Trophoblast cell (in vitro differentiated cells and primary cell): ENCODE data around the gene WNT4.

Experiments used
- DNase-seq, 2 donors: peaks; one replicate each; pipeline ENCODE4 v3.0.0-alpha.2; 2016
- H2AFZ ChIP-seq: 2 replicates; pipeline ENCODE4 v1.6.1; 2013; ENCODE audit warnings: low read length, moderate library complexity, mild to moderate bottlenecking; ENCODE audit not compliant: insufficient read depth, poor library complexity
- H2AK5ac ChIP-seq: 2 replicates; pipeline ENCODE4 v1.6.1; 2013; ENCODE audit warnings: mild to moderate bottlenecking, low read length
- H2BK120ac ChIP-seq: 2 replicates; pipeline ENCODE4 v1.6.1; 2013; ENCODE audit warnings: low read length, mild to moderate bottlenecking, moderate library complexity; ENCODE audit not compliant: insufficient read depth, poor library complexity
- H2BK12ac ChIP-seq: 2 replicates; pipeline ENCODE4 v1.6.1; 2013; ENCODE audit warnings: mild to moderate bottlenecking, low read length, moderate library complexity
- H2BK5ac ChIP-seq: 2 replicates; pipeline ENCODE4 v1.6.1; 2013; ENCODE audit warnings: low read length, low read depth, moderate library complexity, mild to moderate bottlenecking; ENCODE audit not compliant: poor library complexity
- H3K14ac ChIP-seq: 2 replicates; pipeline ENCODE4 v1.6.1; 2013; ENCODE audit warnings: mild to moderate bottlenecking, low read length
- H3K18ac ChIP-seq: 2 replicates; pipeline ENCODE4 v1.6.1; 2013; ENCODE audit warnings: mild to moderate bottlenecking, low read length
- H3K23ac ChIP-seq: 2 replicates; pipeline ENCODE4 v1.6.1; 2013; ENCODE audit warnings: low read length
- H3K27ac ChIP-seq: 2 replicates; pipeline ENCODE4 v1.5.1; 2013; ENCODE audit warnings: low read depth, mild to moderate bottlenecking, inconsistent platforms, low read length, moderate library complexity
- H3K27me3 ChIP-seq: 2 replicates; pipeline ENCODE4 v1.6.1; 2013; ENCODE audit warnings: inconsistent platforms, mild to moderate bottlenecking, low read length, moderate library complexity; ENCODE audit not compliant: insufficient read depth
- H3K36me3 ChIP-seq, 2 experiments: 1 replicate in 1 of 2; 2 replicates in 1 of 2; pipeline ENCODE4 v1.6.1; 2013; ENCODE audit warnings: low read length in 2 of 2, mild to moderate bottlenecking in 2 of 2, moderate library complexity in 1 of 2; ENCODE audit not compliant: insufficient read depth in 2 of 2, control insufficient read depth in 1 of 2
- H3K4ac ChIP-seq: 2 replicates; pipeline ENCODE4 v1.6.1; 2013; ENCODE audit warnings: low read depth, mild to moderate bottlenecking, low read length, moderate library complexity
- H3K4me1 ChIP-seq, 2 experiments: 1 replicate in 1 of 2; 2 replicates in 1 of 2; pipeline ENCODE4 v1.6.1; 2013; ENCODE audit warnings: low read length in 2 of 2, mild to moderate bottlenecking in 2 of 2, moderate library complexity in 1 of 2; ENCODE audit not compliant: insufficient read depth in 2 of 2, control insufficient read depth in 1 of 2
- H3K4me2 ChIP-seq: 2 replicates; pipeline ENCODE4 v1.6.1; 2013; ENCODE audit warnings: inconsistent platforms, mild to moderate bottlenecking, low read length, moderate library complexity
- H3K4me3 ChIP-seq: 2 replicates; pipeline ENCODE4 v1.5.1; 2013; ENCODE audit warnings: mild to moderate bottlenecking, low read depth, low read length, inconsistent platforms
- H3K79me1 ChIP-seq: one replicate; pipeline ENCODE4 v1.6.1; 2013; ENCODE audit warnings: low read length
- H3K79me2 ChIP-seq: 2 replicates; pipeline ENCODE4 v1.6.1; 2013; ENCODE audit warnings: low read length, mild to moderate bottlenecking; ENCODE audit not compliant: control insufficient read depth, insufficient read depth, poor library complexity
- H3K9ac ChIP-seq: 2 replicates; pipeline ENCODE4 v1.6.1; 2013; ENCODE audit warnings: mild to moderate bottlenecking, low read length
- H3K9me3 ChIP-seq: 2 replicates; pipeline ENCODE4 v1.6.1; 2013; ENCODE audit warnings: low read depth, mild to moderate bottlenecking, control low read depth, inconsistent platforms, low read length; ENCODE audit not compliant: insufficient read depth
- H4K12ac ChIP-seq: 2 replicates; pipeline ENCODE4 v1.6.1; 2013; ENCODE audit warnings: low read depth, mild to moderate bottlenecking, low read length, moderate library complexity
- H4K8ac ChIP-seq: 2 replicates; pipeline ENCODE4 v1.6.1; 2013; ENCODE audit warnings: low read depth, mild to moderate bottlenecking, low read length, moderate library complexity
- H4K91ac ChIP-seq: one replicate; pipeline ENCODE4 v1.6.1; 2013; ENCODE audit warnings: low read depth, mild to moderate bottlenecking, low read length, moderate library complexity
- WGBS: extraction: QIAGEN DNeasy Blood & Tissue Kit; methylation state at CpG from one replicate; pipeline ENCODE4 v1.1.7; 2013; ENCODE audit warnings: missing lambda C conversion rate; ENCODE audit not compliant: insufficient read length, insufficient coverage; ENCODE audit errors: extremely low coverage; 5-methylcytosine and 5-hydroxymethylcytosine counted together

WNT4 gene

DNA sequence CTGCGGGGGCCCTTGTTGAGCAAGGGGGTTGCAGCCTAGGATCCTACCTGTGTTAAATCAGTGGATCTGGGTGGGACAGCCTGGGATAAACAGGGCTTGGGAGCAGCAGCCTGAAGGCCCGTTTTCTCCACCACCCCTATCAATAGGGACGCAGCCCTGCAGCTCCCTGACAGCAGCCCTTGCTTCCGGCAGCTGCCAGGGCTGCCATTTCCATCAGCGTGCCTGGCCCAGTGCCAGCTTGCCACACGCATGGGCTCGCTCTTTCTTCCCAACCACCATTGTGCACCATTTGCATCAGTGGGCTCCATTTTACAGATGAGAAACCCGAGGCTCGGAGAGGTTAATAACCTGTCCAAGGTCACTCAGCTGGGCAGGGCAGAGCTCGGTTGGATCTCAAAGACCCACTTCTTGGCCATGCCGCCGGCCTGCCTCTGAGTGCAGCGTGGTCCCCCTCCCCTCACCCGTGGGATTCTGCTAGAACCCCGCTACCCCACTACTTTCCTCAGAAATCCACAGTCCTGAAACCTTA is 3.8 kb downstream of the WNT4 start:
- Histone ChIP-seq H2BK12ac (no peak overlapping the region), H3K4me3 (no peak overlapping the region), H2AK5ac (no peak overlapping the region), H3K4ac (no peak overlapping the region), H3K27ac (no peak overlapping the region), H2AFZ (no peak overlapping the region), H3K23ac (no peak overlapping the region), H3K79me1 (peaks cover 15% of the 10 kb centered on the region), H2BK120ac (no peak overlapping the region), H3K9ac (no peak overlapping the region), H4K91ac (no peak overlapping the region), H4K12ac (no peak overlapping the region), H3K4me2 (no peak overlapping the region), H3K4me1 (peaks cover 52% of the 10 kb centered on the region in 2 experiments), H3K79me2 (peaks cover 4% of the 10 kb centered on the region), H3K18ac (peak overlapping the region; percentile 17), H3K14ac (no peak overlapping the region), H4K8ac (no peak overlapping the region), H3K27me3 (no peaks in the 10 kb centered on the region), H2BK5ac (no peak overlapping the region), H3K36me3 (no peaks in the 10 kb centered on the region), H3K9me3 (peaks cover 1% of the 10 kb centered on the region)
- DNase-seq = no peak
- no CpG with 5 or more reads among the region's 15 CpGs for WGBS

DNA sequence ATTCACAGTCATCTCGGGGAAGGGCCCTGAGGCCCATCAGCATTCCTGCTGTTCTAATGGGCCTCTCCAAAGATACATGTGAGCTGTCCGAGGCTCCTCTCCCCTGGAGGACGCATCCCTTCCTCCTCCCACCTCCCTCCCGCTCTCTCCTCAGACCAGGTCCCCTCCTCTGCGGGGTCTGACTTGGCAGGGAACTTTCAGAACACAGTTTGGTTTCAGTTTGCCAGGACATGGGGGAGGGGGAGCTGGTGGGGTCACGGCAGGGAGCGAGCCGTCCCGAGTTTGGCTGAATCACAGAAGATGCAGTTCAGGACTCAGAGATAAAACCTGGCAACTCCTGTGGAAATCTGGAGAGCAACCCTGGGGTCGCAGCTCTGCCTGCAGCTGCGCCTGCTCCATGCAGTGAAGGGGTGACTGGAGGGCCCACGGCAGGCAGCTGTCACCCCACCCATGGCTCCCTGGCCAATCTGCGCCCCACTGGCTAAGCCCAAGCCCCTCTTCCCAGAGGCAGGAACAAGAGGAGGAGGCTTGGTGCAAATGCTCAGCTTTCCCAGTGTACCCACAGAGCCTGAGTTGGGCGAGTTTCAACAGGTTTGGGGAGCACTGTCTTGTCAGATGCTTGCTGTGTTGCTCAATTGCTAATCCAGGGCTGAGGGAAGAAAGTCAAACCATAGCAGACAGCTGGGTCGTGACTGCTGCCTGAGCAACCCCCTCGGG is 5.7 kb downstream of the WNT4 start:
- no peak for DNase-seq
- Histone ChIP-seq H4K12ac (no peak overlapping the region), H3K4ac (no peak overlapping the region), H3K9me3 (peaks cover 2% of the 10 kb centered on the region), H2AFZ (no peak overlapping the region), H3K79me2 (peaks cover 4% of the 10 kb centered on the region), H3K27ac (peak overlapping the region; percentile 21), H3K36me3 (no peaks in the 10 kb centered on the region), H2AK5ac (no peak overlapping the region), H3K18ac (peak overlapping the region; percentile 35), H3K27me3 (no peaks in the 10 kb centered on the region), H2BK5ac (peak overlapping the region; percentile 4), H3K9ac (no peak overlapping the region), H3K4me1 (peaks cover 52 to 54% of the 10 kb centered on the region in 2 experiments), H3K23ac (no peak overlapping the region), H2BK12ac (peak overlapping the region; percentile 59), H3K14ac (peak overlapping the region; percentile 40), H3K79me1 (peaks cover 15% of the 10 kb centered on the region), H2BK120ac (peak overlapping the region; percentile 19), H4K8ac (peak overlapping the region; percentile 52), H4K91ac (no peak overlapping the region), H3K4me3 (no peak overlapping the region), H3K4me2 (no peak overlapping the region)
- no CpG with 5 or more reads among the region's 16 CpGs for WGBS

DNA sequence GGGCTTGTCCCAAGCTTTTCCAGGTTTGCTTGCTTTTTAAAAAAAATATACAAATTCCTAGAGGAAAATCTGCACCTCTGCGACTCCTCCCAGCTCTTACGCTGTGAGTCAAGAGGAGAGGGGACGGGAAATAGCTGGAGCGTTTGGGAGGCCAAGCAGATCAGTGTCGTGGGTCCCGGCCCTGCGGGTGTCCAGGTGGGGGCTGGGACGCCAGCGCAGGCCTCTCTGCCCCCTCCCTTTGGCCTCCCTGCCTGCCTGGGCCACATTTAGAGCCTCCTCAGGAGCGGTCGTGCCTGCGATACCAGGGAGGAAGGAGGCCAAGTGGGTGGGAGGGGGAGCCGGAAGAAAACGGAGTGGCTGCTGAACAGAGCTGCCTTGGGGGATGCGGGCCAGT is 9.0 kb downstream of the WNT4 start:
- no peak overlapping the region for H2BK12ac ChIP-seq
- H2BK5ac ChIP-seq = no peak overlapping the region
- peaks cover 6 to 8% of the 10 kb centered on the region in 2 experiments for H3K36me3 ChIP-seq
- peaks cover 12% of the 10 kb centered on the region for H3K79me1 ChIP-seq
- peak; percentile 39 to 67 for DNase-seq
- H3K27ac ChIP-seq = no peak overlapping the region
- H3K9ac ChIP-seq = no peak overlapping the region
- H3K4me3 ChIP-seq = no peak overlapping the region
- H4K8ac ChIP-seq = no peak overlapping the region
- H3K79me2 ChIP-seq = peaks cover 2% of the 10 kb centered on the region
- no peak overlapping the region for H3K14ac ChIP-seq
- peak overlapping the region; percentile 9 for H2BK120ac ChIP-seq
- H2AK5ac ChIP-seq = peak overlapping the region; percentile 55
- no peaks in the 10 kb centered on the region for H3K27me3 ChIP-seq
- no peak overlapping the region for H3K23ac ChIP-seq
- no peak overlapping the region for H3K4me2 ChIP-seq
- WGBS = no CpG with 5 or more reads among the region's 15 CpGs
- no peak overlapping the region for H2AFZ ChIP-seq
- H4K12ac ChIP-seq = no peak overlapping the region
- peaks cover 35% of the 10 kb centered on the region in 2 experiments for H3K4me1 ChIP-seq
- H3K4ac ChIP-seq = no peak overlapping the region
- peak overlapping the region; percentile 56 for H3K18ac ChIP-seq
- H4K91ac ChIP-seq = no peak overlapping the region
- H3K9me3 ChIP-seq = peaks cover 3% of the 10 kb centered on the region

- Histone ChIP-seq H3K27ac (no peak overlapping the region), H2AK5ac (no peak overlapping the region), H2BK5ac (no peak overlapping the region), H3K4me2 (no peak overlapping the region), H3K4me3 (no peak overlapping the region), H4K12ac (no peak overlapping the region), H3K36me3 (peaks cover 6 to 8% of the 10 kb centered on the region in 2 experiments), H3K9me3 (peaks cover 3% of the 10 kb centered on the region), H3K23ac (no peak overlapping the region), H3K9ac (no peak overlapping the region), H2BK12ac (no peak overlapping the region), H3K4me1 (peaks cover 29 to 30% of the 10 kb centered on the region in 2 experiments), H3K4ac (no peak overlapping the region), H4K8ac (no peak overlapping the region), H3K27me3 (no peaks in the 10 kb centered on the region), H4K91ac (no peak overlapping the region), H3K79me1 (peaks cover 12% of the 10 kb centered on the region), H3K14ac (peak overlapping the region; percentile 15), H3K79me2 (peaks cover 2% of the 10 kb centered on the region), H3K18ac (peak overlapping the region; percentile 16), H2AFZ (no peak overlapping the region), H2BK120ac (no peak overlapping the region)
- WGBS = no CpG with 5 or more reads among the region's 16 CpGs
- no peak for DNase-seq
Observed at GRCh38 chr1:22133247-22133930, 9.5 kb downstream of the WNT4 start.
